HCT116 (cell line): Measurements from ENCODE around the gene SOWAHC. TPM values are rescaled to one million over a fixed set of nuclear protein-coding genes. Genes with fewer than 3 reads are reported as not detected.

Experiments
- ATAC-seq: fragments of 200-7000 bp; cut with Tn5 transposase; 2 replicates; pipeline ENCODE4 v1.9.1; 2020; ENCODE audit warnings: mild to moderate bottlenecking, moderate library complexity
- BruUV-seq: library from RNA; stranded (reverse); fragments of 400-500 nt; replicated peaks from 2 replicates; lab custom pipeline; 2021; lab: Mats Ljungman, UMichigan
- CTCF ChIA-PET: fragments of 300-600 bp; sonication (Branson Sonifier 250); formaldehyde crosslinking; loops from one replicate; lab custom pipeline; 2021; ENCODE audit warnings: antibody characterized with exemption; lab: Charles Lee
- POLR2A ChIA-PET: fragments of 300-600, 350-600 bp; sonication (Branson Sonifier 250); formaldehyde crosslinking; loops from one replicate; lab custom pipeline; 2021; ENCODE audit warnings: antibody characterized with exemption; lab: Charles Lee
- RAD21 ChIA-PET, 2 experiments: fragments of 300-600 bp; sonication (Branson Sonifier 250); formaldehyde crosslinking; loops; one replicate each; lab custom pipeline; 2023; ENCODE audit warnings: low total read pairs in 2 of 2; ENCODE audit not compliant: uncharacterized antibody in 2 of 2, unreplicated experiment in 2 of 2, low non-redundant PET in 1 of 2; lab: Charles Lee
- DNase-seq: peaks from one replicate; pipeline ENCODE4 v3.0.0-alpha.2; 2010; ENCODE audit warnings: low read depth, low spot score
- H2AFZ ChIP-seq: fragments of 200-600 bp; shearing (Covaris generic), sonication (generic); 2 replicates; pipeline ENCODE4 v1.6.1; 2017; ENCODE audit warnings: low read depth, mixed run types, mixed read lengths, antibody characterized with exemption, low read length; ENCODE audit not compliant: poor library complexity, severe bottlenecking
- H3K27ac ChIP-seq: 2 replicates; pipeline ENCODE4 v1.5.1; 2012; ENCODE audit warnings: low read depth, low read length
- H3K27me3 ChIP-seq: fragments of 200-600 bp; sonication (generic); 2 replicates; pipeline ENCODE4 v1.6.1; 2016; ENCODE audit warnings: mixed run types, low read length, mixed read lengths; ENCODE audit not compliant: insufficient read depth
- H3K36me3 ChIP-seq, 2 experiments: fragments of 200-500 bp in 1 of 2; fragments of 200-600 bp in 1 of 2; sonication (Bioruptor generic) in 1 of 2; sonication (generic) in 1 of 2; 2 replicates each; pipeline versions ENCODE4 v1.5.1 to v1.6.1; 2014 to 2016; ENCODE audit warnings: low read length in 2 of 2, inconsistent platforms in 1 of 2, mixed read lengths in 1 of 2, mixed run types in 1 of 2; ENCODE audit not compliant: insufficient read depth in 2 of 2, control insufficient read depth in 1 of 2
- H3K4me1 ChIP-seq, 2 experiments: fragments of 200-600 bp in 1 of 2; sonication (generic) in 1 of 2; 2 replicates each; pipeline versions ENCODE4 v1.5.1 to v1.6.1; 2012 to 2017; ENCODE audit warnings: low read length in 2 of 2, inconsistent platforms in 1 of 2, mild to moderate bottlenecking in 1 of 2, mixed read lengths in 1 of 2, mixed run types in 1 of 2, moderate library complexity in 1 of 2; ENCODE audit not compliant: insufficient read depth in 2 of 2, control insufficient read depth in 1 of 2
- H3K4me2 ChIP-seq: fragments of 200-600 bp; sonication (generic); 2 replicates; pipeline ENCODE4 v1.6.1; 2017; ENCODE audit warnings: mixed run types, low read length, mixed read lengths
- H3K4me3 ChIP-seq, 2 experiments: fragments of 200-600 bp in 1 of 2; sonication (generic) in 1 of 2; replicated peaks in 1 of 2; 2 replicates each; pipeline ENCODE4 v1.5.1; 2011 to 2016; ENCODE audit warnings: low read length in 2 of 2, control low read depth in 1 of 2, low read depth in 1 of 2, mild to moderate bottlenecking in 1 of 2, mixed read lengths in 1 of 2, mixed run types in 1 of 2
- H3K79me2 ChIP-seq: fragments of 200-600 bp; sonication (generic); 2 replicates; pipeline ENCODE4 v1.6.1; 2017; ENCODE audit warnings: mild to moderate bottlenecking, mixed run types, low read length, moderate library complexity, mixed read lengths; ENCODE audit not compliant: insufficient read depth
- H3K9ac ChIP-seq: fragments of 200-600 bp; sonication (generic); 2 replicates; pipeline ENCODE4 v1.6.1; 2016; ENCODE audit warnings: low read length, mixed read lengths
- H3K9me2 ChIP-seq: fragments of 200-600 bp; sonication (generic), shearing (Covaris generic); 2 replicates; pipeline ENCODE4 v1.6.1; 2017; ENCODE audit warnings: mixed run types, mild to moderate bottlenecking, moderate library complexity; ENCODE audit not compliant: insufficient read depth
- H3K9me3 ChIP-seq, 2 experiments: fragments of 200-500 bp in 1 of 2; fragments of 200-600 bp in 1 of 2; sonication (Bioruptor generic) in 1 of 2; sonication (generic) in 1 of 2; 2 replicates each; pipeline ENCODE4 v1.6.1; 2014 to 2017; ENCODE audit warnings: low read length in 2 of 2, mixed read lengths in 2 of 2, inconsistent platforms in 1 of 2, low read depth in 1 of 2, mild to moderate bottlenecking in 1 of 2, mixed run types in 1 of 2, moderate library complexity in 1 of 2; ENCODE audit not compliant: control insufficient read depth in 1 of 2, insufficient read depth in 1 of 2
- H4K20me1 ChIP-seq: fragments of 200-600 bp; sonication (generic), shearing (Covaris generic); 2 replicates; pipeline ENCODE4 v1.6.1; 2017; ENCODE audit warnings: mixed run types, mild to moderate bottlenecking, moderate library complexity; ENCODE audit not compliant: insufficient read depth
- CBX3 ChIP-seq: IDR thresholded peaks from 2 replicates; pipeline ENCODE4 v1.6.1; 2012; ENCODE audit warnings: low read depth
- EZH2 ChIP-seq: fragments of 200-600 bp; sonication (generic); IDR thresholded peaks from 2 replicates; pipeline ENCODE4 v1.6.1; 2017; ENCODE audit warnings: antibody characterized with exemption, mixed run types
- SP1 ChIP-seq: IDR thresholded peaks from 2 replicates; pipeline ENCODE4 v1.6.1; 2012; ENCODE audit warnings: low read depth
- SRF ChIP-seq: IDR thresholded peaks from 2 replicates; pipeline ENCODE4 v1.6.1; 2012; ENCODE audit warnings: low read depth
- intact Hi-C: fragments of 100-400 bp; cut with micrococcal nuclease; formaldehyde crosslinking; loops from 2 replicates; pipeline ENCODE4 v1.10.0; 2022
- total RNA-seq: library from RNA; stranded (reverse); gene quantifications from one replicate; pipeline ENCODE4 v1.2.1, GENCODE V29; 2021; ENCODE audit not compliant: unreplicated experiment
- TF ChIP-seq, protein P1 (sequence below), 3 experiments: fragments of 200-600 bp in 1 of 3; sonication (generic) in 1 of 3; IDR thresholded peaks in 2 of 3; conservative IDR thresholded peaks in 1 of 3; 2 replicates each; pipeline ENCODE4 v1.5.1; 2012 to 2017; ENCODE audit warnings: low read depth in 2 of 3, low read length in 2 of 3, antibody characterized with exemption in 1 of 3, borderline replicate concordance in 1 of 3, control low read depth in 1 of 3, mild to moderate bottlenecking in 1 of 3, mixed read lengths in 1 of 3, mixed run types in 1 of 3, moderate library complexity in 1 of 3; ENCODE audit not compliant: insufficient read depth in 1 of 3

SOWAHC gene
- total RNA-seq, 1 experiment from 2014 or later, result 16.6 TPM

DNA sequence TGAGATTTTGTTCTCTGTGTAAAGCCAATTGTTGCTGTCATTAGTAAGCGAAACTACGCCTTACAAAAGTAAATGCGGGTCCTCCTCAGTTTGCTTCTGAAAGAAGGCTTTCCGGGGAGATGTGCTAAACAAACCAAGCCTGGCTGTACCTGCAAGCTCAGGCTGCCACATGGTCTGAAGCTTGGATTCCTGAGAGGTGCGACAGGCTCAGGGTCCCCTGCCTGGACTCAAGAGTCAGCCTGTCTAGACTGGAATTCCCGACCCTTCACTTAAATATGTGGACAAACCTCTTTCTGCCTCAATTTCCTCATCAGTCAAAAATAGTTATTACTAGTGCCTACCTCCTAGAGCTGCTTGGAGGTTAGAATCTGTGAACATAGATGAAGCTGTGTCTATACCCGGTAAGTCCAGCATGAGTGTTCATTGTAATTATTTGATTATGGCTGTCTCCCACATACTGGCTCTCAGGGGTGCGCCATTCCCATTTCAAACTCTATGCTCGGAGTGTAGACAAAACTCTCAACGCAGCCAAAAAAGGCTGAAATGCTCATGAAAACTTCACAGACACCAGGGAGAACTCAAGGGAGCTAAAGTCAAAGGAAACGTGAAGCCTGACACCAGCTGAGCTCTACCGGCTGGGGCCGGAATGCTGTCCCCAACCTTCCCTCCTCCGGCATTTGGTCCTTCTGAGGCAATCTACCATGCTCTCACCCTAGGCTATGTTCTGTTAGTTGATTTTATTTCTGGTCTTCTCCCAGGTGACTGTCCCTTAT is 31.4 kb downstream of the SOWAHC start (continued):
- TF ChIP-seq, protein P1, sequence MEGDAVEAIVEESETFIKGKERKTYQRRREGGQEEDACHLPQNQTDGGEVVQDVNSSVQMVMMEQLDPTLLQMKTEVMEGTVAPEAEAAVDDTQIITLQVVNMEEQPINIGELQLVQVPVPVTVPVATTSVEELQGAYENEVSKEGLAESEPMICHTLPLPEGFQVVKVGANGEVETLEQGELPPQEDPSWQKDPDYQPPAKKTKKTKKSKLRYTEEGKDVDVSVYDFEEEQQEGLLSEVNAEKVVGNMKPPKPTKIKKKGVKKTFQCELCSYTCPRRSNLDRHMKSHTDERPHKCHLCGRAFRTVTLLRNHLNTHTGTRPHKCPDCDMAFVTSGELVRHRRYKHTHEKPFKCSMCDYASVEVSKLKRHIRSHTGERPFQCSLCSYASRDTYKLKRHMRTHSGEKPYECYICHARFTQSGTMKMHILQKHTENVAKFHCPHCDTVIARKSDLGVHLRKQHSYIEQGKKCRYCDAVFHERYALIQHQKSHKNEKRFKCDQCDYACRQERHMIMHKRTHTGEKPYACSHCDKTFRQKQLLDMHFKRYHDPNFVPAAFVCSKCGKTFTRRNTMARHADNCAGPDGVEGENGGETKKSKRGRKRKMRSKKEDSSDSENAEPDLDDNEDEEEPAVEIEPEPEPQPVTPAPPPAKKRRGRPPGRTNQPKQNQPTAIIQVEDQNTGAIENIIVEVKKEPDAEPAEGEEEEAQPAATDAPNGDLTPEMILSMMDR (IDR thresholded peaks at IDR 0.05 in 2 of 3, conservative IDR thresholded peaks at IDR 0.05 in 1 of 3; ENCODE audit: borderline replicate concordance in 1 of 3, insufficient read depth in 1 of 3, low read depth in 2 of 3, low read length in 2 of 3), result no peak
- TF ChIP-seq EZH2, result no peak
- TF ChIP-seq SRF, result no peak
- no peak for TF ChIP-seq CBX3

DNA sequence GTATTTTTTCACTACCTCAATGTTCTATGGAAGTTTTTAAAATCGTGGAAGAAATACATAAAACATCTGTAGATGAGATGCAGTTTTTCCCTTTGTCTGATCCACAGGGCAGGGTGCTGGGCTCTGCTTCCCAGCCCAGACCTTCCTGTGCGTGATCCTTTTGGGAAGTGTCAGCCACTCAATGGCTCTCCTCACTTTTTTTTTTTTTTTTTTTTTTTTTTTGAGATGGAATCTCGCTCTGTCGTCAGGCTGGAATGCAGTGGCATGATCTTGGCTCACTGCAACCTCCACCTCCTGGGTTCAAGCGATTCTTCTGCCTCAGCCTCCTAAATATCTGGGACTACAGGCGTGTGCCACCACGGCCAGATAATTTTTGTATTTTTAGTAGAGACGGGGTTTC is 32.8 kb downstream of the SOWAHC start:
- TF ChIP-seq SP1, result no peak
- TF ChIP-seq, all 23 proteins: peak for 0
- CTCF ChIA-PET, result no interaction called here
- Histone ChIP-seq H2AFZ (no peak overlapping the region), H3K27ac (no peak overlapping the region), H3K79me2 (no peaks in the 10 kb centered on the region), H3K27me3 (no peaks in the 10 kb centered on the region), H3K4me1 (peaks cover 2 to 18% of the 10 kb centered on the region in 2 experiments; a peak in 3 of 4 replicates), H3K9me3 (no peaks in the 10 kb centered on the region), H3K4me2 (peak overlapping the region; percentile 32; the same call in 1 of the 2 replicates), H3K4me3 (no peak overlapping the region), H4K20me1 (no peaks in the 10 kb centered on the region), H3K36me3 (no peaks in the 10 kb centered on the region), H3K9me2 (no peaks in the 10 kb centered on the region), H3K9ac (no peak overlapping the region)
- intact Hi-C loops, result no loop called here
- no peak for DNase-seq
- BruUV-seq, result no TSS peak
- POLR2A ChIA-PET, result no interaction called here
- peak; percentile 14; the same call in 1 of the 2 replicates for ATAC-seq
- RAD21 ChIA-PET, result no interaction called here
